IPS DF 19.7 (cell line): ENCODE measurements around the gene DUSP15.
"Not testable (repeated sequence)": the region's sequence is repeated elsewhere in the genome, so short reads cannot be mapped to it uniquely, and the experiment has no call there.

ENCODE experiments used
- DNase-seq: peaks from one replicate; pipeline ENCODE4 v3.0.0-alpha.2; 2013; ENCODE audit warnings: low read depth, low spot score

Gene DUSP15

DNA sequence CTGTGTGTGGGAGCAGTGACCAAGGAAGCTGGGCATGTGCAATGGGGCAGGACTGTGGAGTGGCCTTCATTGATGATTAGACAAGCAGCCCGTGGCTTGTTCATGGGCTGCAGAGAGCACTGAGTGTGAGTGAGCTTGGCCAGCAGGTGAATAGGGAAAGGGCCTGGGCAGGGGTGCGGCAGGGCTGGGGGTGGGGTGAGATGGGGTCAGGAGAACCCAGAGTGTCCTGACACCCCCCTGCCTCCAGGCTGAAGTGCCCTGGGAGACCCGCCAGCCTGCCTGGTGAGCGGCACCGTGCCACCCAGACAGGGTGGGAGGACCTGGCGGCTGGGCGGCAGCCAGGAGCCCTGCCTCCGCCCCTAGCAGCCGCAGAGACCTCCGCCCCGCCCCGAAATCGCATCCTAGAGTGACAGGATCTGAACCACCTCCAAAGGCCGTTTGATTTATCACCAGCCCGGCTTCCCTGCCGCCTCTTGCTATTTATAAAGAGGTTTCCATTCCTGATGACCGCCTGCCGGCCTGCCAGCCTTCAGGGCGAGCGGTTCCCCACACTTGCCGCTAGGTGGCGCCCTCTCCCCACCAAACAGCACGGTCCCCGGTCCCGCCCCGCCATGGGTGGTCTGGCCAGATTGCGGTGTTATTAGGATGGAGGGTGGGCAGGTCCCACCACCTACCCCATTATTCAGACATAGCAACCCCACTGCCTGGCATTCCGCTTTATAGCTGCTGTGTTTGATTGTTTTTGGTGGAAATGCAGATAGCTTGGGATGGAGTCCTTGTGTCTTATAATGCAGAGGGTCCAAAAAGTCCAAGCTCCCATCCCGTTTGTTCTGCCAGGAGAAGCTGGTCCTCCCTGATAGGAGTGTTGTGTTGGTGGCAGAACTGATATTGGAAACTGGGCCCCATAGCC is 47.7 kb downstream of the DUSP15 start:
- DNase-seq: no peak

DNA sequence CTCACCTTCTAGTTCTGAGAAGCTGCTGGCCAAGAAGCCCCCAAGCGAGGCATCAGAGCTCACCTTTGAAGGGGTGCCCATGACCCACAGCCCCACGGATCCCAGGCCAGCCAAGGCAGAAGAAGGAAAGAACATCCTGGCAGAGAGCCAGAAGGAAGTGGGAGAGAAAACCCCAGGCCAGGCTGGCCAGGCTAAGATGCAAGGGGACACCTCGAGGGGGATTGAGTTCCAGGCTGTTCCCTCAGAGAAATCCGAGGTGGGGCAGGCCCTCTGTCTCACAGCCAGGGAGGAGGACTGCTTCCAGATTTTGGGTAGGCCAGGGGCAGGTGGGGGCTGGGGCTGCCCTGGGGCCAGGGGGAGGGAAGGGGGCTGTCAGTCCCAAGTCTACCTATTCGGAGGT is 48.9 kb downstream of the DUSP15 start:
- DNase-seq: no peak

DNA sequence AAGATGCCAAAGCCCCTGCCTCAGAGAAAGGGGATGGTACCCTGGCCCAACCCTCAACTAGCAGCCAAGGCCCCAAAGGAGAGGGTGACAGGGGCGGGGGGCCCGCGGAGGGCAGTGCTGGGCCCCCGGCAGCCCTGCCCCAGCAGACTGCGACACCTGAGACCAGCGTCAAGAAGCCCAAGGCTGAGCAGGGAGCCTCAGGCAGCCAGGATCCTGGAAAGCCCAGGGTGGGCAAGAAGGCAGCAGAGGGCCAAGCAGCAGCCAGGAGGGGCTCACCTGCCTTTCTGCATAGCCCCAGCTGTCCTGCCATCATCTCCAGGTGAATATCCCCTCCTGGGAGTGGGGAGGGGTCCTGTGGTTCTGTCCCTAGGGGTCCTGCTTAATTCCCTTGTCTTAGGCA is 50.1 kb downstream of the DUSP15 start:
- no peak for DNase-seq

DNA sequence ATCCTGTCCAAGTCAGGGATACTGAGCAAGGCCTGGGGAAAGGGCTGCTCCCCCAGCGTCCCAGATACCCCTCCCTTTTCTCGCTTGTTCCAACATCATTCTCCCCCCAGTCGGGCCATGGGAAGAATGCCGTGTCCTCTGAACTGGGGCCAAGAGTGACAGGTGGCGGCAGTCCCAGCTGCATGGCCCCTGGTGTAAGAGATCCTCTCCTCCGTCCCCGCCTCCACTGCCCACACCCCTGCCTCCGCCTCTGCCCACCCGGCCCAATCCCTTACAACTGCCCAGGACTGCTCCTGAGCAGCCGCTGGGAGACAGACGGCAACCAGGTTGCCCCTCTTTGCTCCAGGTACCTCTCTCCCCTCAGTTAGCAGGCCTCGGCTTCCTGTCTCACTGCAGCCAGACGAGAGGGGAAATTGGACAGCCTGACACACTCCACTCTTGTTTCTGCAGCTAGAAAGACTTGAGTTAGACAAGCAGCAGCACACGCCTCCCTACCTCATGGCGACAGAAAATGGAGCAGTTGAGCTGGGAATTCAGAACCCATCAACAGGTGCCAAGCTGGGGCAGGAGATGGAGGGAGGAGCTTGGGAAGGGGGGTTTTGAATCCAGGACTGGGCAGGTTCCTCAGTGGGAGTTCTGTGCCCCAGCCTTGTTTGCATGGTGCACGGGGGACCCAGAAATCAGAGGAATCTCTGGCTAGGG is 51.1 kb downstream of the DUSP15 start, which contains the start of gene MYLK2:
Gene MYLK2 (plus strand): TSS at position 274 of the 702 bp plus-strand sequence. CDS start 225 bp downstream, at position 499.
- DNase-seq: no peak

DNA sequence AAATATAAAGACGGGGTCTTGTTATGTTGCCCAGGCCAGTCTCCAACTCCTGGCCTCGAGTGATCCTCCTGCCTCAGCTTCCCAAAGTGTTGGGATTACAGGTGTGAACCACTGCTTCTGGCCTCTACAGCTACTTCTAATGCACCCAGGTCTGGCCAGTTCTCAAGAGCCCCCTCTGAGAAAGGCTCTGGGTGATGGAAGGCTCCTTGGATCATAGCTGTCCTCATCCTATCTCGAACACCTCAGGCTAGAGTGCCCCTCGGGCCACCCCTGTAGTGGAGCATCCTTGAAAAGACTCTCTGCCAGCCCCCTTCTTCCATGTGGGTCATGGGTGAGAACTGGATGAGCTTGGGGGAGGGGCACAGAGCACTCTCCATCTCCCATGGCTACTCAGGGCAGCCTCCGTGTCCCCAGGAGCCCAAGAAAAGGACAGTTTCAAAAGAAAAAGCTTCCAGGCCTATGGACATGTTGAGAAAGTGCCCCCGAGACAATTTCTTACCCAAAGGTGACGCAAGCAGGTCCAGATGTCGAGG is 51.9 kb downstream of the DUSP15 start:
- DNase-seq: no peak

DNA sequence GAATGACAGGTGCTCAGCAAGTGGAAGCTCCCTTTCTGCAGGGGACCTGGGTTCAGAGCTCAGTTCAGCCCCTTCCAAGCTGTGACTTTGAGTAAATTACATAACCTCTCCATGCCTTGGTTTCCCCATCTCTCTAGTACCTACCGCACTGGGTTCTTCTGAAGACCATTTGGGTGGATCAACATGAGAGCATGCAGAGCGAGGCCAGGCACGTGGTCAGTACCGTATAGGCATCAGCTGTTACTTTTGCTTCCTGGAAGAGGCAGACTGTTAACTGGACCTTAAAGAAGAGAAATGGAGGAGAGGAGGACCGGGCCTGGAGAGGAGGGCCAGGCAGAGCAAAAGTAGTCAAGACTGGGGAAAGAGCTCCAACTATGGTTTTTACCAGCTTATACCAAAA is 52.9 kb downstream of the DUSP15 start:
- DNase-seq: no peak

DNA sequence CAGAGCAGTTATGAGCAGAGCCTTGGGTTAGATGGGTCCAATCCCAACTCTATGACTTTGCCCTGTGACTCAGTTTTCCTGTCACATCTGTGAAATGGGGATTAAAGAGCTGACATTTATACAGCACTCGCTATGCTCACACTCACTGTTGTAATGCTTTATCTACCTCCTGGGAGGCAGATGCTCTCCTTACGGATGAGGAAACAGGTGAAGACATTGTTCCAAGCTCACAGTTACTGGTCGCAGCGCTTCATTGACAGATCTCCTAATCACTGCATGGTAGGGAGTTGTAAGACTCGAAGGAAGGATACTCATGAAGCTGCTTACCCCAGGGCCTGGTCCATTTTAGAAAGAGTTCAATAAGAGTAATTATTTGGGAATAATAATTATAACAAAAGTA is 54.1 kb downstream of the DUSP15 start:
- no peak for DNase-seq

DNA sequence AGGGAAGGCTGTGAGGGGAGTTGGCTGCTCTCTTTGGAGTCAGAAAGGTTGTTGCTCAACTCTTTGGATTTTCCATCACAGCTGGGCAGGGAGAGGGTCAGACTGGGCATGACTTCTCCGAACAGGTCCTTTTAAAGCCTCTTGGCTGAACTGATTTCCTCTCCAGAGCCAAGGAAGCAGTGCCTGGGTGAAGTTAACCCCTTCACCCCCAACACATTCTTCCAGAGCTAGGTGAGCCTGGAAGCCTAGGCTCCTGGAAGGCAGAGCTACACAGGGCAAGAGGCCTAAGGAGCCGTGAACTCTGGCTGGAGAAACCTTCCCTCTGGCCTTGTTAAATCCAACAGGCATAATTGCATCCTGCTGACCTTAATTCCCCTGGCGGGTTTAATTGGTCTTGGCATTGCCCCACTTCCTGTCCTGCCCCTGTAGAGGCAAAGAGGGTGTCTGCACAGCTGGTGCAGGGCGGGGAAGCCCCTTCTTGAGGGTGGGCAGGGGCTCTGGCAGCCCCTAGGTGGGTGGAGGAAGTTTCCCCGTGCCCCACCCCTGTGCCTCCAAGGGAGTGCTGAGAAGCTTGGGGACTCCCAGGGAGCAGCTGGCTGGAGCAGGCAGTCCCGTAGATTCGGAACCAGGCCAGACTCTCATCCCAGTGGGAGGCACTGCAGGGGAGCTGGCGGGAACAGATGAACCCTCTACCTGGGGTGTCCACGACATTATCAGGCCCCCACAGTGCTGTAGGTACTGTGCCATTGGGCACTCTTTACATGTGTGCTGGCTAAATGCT is 54.7 kb downstream of the DUSP15 start:
- DNase-seq: no peak

DNA sequence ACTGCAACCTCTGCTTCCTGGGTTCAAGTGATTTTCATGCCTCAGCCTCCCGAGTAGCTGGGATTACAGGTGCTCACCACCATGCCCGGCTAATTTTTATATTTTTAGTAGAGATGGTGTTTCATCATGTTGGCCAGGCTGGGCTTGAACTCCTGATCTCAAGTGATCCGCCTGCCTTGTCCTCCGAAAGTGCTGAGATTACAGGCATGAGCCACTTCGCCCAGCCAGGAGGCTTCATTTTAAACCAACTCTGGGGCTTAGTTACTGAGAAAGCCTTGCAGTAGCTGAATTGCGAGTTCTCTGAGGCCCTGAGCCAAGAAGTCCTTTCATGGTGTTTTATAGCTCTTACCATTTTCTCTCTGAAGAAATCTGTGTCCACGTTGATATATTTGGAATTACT is 56.2 kb downstream of the DUSP15 start:
- not testable (repeated sequence) for DNase-seq

DNA sequence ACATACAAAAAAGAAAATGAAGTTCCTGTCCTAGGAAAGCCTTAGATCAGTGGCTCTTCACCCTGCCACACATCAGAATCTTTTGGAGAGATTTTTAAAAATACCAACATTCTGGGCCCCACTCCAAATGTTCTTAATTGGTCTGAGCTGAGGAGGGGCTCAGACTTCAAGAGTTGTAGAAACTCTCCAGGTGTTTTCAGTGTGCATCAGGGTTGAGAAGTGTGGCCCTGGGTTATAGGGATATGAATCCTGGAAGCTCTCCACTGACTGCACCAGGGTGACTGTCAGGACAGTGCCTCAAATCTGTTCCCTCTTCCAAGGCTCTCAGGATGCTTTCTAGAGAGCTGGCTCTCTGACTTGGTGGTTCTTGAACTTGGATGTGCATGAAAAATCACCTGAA is 56.7 kb downstream of the DUSP15 start:
- DNase-seq: no peak

DNA sequence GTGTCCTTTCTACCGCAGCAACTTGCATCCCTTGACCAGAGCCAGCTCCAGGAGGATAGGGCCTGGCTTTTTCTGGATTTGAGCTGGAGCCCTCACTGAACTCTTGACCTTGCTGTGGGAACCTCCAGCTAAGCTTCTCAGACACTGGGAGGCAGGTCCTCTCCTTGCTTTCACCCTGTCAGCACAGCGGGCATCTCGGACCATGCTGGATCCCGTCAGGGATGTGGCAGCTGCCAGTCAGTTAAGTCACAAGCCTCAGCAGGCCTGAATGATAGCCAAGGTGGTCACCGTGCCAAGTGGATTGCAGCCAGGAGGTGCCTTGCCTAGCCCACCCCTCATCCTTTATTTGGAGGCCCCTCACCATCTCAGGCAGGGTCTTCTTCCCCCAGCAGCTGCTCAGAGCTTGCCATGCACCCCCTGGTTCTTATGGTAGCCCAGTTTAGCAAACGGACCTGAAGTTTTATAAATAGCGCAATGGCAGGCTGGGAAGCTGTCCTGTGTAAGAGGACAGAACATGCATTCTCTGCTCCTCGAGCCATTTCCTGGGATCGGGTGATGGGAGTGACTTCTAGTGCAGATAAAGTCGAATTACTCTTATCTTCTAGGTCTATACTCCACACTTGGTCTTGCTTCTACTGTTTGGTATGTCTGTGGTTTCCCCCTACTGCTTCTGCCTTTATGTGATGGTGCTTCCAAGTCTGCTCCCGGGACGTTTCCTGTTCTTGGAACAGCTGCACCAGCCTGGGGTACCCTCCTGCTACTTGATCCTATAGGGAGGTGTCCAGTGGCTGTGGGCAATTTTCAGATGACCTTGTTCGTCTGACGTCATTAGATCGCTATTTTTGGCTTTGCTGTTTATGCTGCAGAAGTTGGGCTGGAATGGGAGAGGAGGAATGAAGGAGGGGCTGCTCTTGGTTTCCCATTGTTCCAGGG is 58.3 kb downstream of the DUSP15 start:
- no peak for DNase-seq

DNA sequence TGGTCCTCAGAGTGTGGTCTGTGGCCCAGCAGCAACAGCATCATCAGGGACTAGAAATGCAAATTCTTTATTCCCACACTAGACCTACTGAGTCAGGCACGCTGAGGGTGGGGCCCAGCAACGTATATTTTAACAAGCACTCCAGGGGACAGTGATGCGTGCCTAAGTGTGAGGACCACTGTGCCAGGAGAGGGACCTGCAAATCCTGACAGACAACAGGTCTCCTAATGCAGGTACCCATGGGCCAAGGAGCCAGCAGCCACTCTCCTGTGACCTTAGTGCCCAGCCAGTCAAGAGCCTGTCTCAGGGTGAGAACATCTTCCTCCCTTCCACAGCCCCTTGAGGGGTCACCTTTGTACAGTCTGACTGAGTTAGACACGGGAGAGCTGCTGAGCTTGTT is 59.1 kb downstream of the DUSP15 start:
- no peak for DNase-seq
